GM21526 (cell line): ENCODE data around the gene ZNF586.
A peak's percentile ranks its signal among the peaks of the same experiment; 100 is the strongest.
"Not testable (repeated sequence)": the region's sequence is repeated elsewhere in the genome, so short reads cannot be mapped to it uniquely, and the experiment has no call there.

Experiments
- ATAC-seq: cut with Tn5 transposase; IDR thresholded peaks from one replicate; pipeline ENCODE4 v1.9.1; 2021; ENCODE audit warnings: moderate library complexity; ENCODE audit not compliant: unreplicated experiment, low FRiP score

The ZNF586 gene

DNA sequence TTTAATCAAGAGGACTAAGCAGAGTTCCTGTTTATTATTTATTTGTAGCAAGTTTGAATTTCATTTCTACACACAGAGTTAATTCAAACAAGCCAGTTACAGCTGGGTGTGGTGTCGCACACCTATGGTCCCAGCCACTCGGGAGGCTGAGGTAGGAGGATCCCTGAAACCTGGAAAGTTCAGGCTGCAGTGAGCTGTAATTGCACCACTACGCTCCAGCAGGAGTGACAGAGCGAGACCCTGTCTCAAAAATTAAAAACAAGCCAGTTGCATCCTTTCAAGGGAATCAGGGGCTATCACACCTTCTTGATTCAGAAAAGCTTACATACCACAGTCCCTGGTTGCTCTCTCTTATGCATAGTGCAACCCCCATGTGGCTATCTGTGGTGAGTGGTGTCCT lies 19.8 kb downstream of the ZNF586 start:
- no peak for ATAC-seq

DNA sequence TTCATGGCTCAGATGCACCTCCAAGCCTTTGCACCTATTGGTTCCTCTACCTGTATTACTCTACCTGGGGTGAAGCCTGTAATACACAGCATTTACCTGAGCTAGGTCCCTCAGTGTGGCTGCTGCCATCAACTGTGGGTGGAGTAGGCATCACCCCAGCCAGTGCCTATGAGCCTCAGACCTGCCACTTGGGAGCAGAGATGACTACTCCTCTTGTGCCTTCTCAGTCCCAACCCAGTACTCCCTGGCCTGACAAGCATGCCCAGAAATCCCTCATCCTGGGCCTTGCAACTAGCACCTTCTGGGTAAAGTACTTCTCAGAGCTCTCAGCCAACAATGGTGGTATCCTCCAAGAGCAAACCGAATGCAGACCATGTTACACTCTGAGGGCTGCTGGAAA lies 27.1 kb downstream of the ZNF586 start:
- ATAC-seq = not testable (repeated sequence)

DNA sequence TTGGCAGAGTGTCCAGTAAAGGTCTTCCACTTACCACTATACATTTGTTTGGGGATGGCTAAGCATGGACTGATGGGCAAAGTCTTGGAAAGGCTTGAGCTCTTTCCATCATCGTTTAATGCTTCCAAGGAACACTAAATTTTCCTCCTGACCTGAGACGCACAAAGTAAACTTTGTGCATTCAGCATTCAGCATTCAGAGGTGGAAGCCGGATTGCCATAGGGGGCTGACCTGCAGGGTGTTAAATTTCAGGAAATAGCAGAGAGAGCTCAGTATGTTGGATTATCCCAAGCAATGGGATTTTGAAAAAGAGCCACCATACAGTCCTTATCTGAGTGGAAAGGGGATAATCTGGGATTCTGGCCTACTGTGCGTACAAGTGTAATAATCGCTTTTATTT lies 31.2 kb downstream of the ZNF586 start:
- no peak for ATAC-seq

GRCh38 chr19:57802269-57802668 lies 32.8 kb downstream of the ZNF586 start:
- ATAC-seq = no peak

GRCh38 chr19:57803265-57803593 lies 33.8 kb downstream of the ZNF586 start:
- no peak for ATAC-seq

GRCh38 chr19:57803594-57804325 lies 34.3 kb downstream of the ZNF586 start:
- no peak for ATAC-seq

- no peak for ATAC-seq
Measured at GRCh38 chr19:57807541-57807940, 38.1 kb downstream of the ZNF586 start.

GRCh38 chr19:57810410-57811295 lies 41.2 kb downstream of the ZNF586 start:
- not testable (repeated sequence) for ATAC-seq

DNA sequence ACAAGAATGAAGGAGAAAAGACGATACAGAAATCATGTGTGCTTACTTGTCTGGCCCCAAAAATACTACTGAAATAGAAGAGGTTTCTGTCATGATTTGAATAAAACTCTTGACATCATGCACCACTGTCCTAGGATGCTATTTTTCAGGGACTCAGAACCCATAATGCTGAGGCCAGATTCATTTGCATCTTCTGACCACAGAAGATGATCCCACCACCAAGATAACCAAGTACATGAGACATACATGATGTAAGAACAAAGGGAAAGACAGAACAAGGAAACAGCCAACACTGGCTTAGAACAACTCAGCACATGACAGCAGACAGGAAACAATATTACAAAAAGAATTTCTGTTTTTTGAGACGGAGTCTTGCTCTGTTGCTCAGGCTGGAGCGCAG lies 42.8 kb downstream of the ZNF586 start:
- ATAC-seq = no peak

- not testable (repeated sequence) for ATAC-seq
Measured at GRCh38 chr19:57812975-57813820, 43.7 kb downstream of the ZNF586 start.

- no peak for ATAC-seq
Measured at GRCh38 chr19:57813919-57814504, 44.5 kb downstream of the ZNF586 start.

DNA sequence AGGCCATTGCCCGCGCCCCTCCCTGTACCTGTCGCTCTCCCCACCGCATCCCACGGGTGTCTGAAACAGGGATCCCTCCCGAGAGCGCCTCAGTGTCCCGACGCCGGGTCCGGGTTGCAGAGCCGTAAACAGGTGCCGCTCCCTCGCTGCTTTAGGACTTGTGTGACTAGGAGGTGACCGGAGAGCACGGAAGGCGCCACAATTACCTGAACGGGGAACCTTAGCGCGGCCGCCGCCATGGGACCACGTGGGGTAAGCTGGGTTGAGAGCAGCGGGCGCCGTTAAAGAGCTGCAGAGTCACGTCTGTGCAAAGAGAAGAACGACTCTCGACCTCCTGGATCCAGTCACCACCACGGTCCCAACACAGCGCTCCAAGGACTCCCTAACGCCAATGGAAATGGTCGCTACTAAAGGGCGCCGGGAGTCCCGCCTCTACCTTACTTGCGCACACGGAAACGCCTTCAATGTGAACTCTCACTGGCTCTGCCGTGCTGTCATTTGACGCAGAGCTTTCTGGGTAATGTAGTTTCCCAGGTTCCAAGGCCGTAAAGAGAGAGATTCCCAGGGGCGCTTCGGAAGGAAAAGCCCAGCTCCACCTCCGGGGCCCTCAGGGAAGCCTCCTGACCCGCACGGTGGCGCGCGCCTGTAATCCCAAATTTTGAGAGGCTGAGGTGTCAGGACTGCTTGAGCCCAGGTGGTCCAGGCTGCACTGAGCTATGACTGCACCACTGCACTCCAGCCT lies 45.2 kb downstream of the ZNF586 start, which contains the start of gene ZNF552:
Gene ZNF552, minus strand, starts transcription at position 409 of the 742 bp plus-strand sequence. Its CDS starts 170 bp downstream, at position 239.
- no peak for ATAC-seq

- ATAC-seq = no peak
Measured at GRCh38 chr19:57815247-57816075, 46.0 kb downstream of the ZNF586 start.

- no peak for ATAC-seq
Measured at GRCh38 chr19:57816652-57817051, 47.2 kb downstream of the ZNF586 start.

DNA sequence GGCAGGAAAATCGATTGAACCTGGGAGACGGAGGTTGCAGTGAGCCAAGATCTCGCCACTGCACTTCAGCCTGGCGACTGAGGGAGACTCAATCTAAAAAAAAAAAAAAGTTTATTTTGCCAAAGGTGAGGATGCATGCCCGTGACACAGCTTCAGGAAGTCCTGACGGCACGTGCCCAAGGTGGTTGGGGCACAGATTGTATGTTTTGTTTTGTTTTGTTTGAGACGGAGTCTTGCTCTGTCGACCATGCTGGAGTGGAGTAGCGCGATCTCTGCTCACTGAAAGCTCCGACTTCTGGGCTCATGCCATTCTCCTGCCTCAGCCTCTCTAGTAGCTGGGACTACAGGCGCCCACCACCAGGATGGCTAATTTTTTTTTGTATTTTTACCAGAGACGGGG lies 48.5 kb downstream of the ZNF586 start:
- no peak for ATAC-seq

DNA sequence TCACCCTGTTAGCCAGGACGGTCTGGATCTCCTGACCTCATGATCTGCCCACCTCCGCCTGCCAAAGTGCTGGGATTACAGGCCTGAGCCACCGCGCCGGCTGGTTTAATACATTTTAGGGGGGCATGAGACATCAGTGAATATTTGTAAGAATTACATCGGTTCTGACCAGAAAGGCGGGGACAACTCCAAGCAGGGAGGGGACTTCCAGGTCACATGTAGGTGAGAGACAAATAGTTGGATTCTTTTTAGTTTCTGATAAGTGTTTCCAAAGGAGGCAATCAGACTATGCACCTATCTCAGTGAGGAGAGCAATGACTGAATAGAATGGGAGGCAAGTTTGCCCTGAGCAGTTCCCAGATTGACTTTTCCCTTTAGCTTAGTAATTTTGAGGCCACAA lies 48.9 kb downstream of the ZNF586 start:
- no peak for ATAC-seq

DNA sequence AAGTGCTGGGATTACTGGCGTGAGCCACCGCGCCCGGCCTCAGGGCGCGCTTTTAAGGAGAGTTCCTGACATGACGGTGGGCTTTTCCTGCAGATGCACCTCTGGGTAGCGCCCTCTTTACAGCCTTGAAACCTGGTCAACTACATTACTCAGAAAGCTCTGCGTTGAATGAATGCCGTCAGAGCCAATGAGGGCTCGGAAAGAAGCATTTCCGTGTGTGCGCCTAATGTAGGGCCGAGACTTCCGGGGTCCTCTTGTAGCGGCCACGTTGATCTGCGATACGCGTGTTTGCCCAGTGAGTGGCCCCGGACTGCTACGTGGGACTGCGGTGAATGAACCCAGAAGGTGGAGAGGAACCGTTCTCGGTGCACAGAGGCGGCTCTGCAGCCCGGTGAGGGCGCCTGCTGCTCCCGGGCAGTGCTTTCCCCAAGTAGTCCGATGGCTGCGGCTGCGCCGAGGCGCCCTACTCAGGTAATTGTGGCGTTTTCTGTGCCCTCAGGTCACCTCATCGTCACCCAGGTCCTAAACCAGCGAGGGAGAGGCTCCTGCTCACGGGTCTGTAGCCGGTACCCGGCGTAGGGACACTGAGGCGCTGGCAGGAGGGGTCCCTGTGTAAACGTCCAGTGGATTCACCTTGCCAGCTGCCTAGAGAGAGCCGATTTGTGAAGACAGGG lies 50.1 kb downstream of the ZNF586 start:
- peak; percentile 84 for ATAC-seq

DNA sequence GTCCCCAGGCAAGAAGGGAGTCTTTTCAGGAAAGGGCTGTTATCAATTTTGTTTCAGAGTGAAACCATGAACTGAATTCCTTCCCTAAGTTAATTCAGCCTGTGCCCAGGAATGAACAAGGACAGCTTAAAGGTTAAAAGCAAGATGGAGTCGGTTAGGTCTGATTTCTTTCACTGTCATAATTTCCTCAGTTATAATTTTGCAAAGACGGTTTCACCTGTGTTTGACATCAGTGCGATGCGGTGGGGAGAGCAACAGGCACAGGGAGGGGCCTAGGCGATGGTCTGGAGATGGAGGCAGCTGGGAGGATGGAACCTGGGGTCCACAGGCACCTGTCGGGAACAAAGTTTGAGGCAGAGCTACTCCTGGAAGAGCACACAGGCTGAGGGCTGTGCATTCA lies 51.1 kb downstream of the ZNF586 start:
- no peak for ATAC-seq
